22Rv1 (cell line): ENCODE data around the gene FKBP2.

Source experiments
- H3K27ac ChIP-seq: fragments of 450-650 bp; 2 replicates; pipeline ENCODE4 v1.5.1; 2017
- ZFX ChIP-seq: fragments of 450-650 bp; IDR thresholded peaks from 2 replicates; pipeline ENCODE4 v1.6.1; 2017; ENCODE audit warnings: antibody characterized with exemption, borderline replicate concordance
- TF ChIP-seq, protein P1 (sequence below): fragments of 450-650 bp; IDR thresholded peaks from 2 replicates; pipeline ENCODE4 v1.5.1; 2017; ENCODE audit warnings: mild to moderate bottlenecking

FKBP2 gene

GRCh38 chr11:64251016-64251752 lies 10.3 kb downstream of the FKBP2 start, which contains the start of gene PLCB3:
TSS of gene PLCB3 (plus strand) at chr11:64251530. CDS start at chr11:64251650, 120 bp downstream.
- H3K27ac ChIP-seq, result peak within 1 kb of the TSS; percentile 82
- no peak for TF ChIP-seq ZFX
- TF ChIP-seq, protein P1, sequence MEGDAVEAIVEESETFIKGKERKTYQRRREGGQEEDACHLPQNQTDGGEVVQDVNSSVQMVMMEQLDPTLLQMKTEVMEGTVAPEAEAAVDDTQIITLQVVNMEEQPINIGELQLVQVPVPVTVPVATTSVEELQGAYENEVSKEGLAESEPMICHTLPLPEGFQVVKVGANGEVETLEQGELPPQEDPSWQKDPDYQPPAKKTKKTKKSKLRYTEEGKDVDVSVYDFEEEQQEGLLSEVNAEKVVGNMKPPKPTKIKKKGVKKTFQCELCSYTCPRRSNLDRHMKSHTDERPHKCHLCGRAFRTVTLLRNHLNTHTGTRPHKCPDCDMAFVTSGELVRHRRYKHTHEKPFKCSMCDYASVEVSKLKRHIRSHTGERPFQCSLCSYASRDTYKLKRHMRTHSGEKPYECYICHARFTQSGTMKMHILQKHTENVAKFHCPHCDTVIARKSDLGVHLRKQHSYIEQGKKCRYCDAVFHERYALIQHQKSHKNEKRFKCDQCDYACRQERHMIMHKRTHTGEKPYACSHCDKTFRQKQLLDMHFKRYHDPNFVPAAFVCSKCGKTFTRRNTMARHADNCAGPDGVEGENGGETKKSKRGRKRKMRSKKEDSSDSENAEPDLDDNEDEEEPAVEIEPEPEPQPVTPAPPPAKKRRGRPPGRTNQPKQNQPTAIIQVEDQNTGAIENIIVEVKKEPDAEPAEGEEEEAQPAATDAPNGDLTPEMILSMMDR, result peak; percentile 96

- TF ChIP-seq ZFX, result no peak
- TF ChIP-seq, protein P1, result no peak
- peak overlapping the region; percentile 82 for H3K27ac ChIP-seq
These were observed 10.8 kb downstream of the FKBP2 start for GRCh38 chr11:64251753-64252002.

DNA sequence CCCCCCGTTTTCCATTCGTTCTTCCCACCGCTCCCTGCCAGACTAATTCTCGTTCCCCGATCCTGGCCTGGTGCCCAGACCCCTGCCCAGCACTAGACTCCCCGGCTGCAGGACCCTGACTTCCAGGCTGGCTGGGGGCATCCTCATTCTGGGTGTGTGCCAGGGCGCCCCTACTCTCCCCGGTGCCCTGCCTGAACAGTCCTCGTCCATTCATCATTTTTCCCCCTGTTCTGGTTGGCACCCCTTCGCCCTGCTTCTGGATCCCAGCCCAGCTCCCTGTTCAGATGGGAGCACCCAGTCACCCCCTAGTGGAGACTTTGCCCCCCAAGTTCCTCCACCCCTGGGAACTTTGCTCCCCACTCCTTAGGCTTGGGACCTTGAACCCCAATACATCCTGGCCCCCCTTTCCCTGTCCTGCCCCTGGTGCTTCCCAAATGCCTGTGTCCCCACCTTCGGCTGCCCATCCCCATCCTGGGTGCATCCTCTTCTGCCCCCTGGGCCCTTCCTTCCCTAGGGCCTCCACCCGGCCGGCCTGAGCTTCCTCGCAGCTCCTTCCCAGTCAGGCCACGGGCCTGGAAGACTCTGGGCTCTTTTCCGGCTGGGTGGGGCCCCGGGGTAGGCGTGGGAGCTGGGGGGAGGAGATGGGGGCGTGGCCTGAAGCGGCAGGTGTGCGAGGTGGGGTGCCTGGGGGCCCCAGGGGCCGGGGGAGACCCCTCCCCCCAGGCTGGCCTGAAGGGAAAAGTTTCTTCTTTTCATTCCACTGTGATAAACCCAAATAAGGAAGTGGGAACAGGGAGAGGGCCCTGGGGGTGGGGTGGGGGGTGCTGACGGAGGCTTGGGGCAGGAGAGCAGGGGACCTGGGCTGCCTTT lies 11.3 kb downstream of the FKBP2 start:
- peak overlapping the region; percentile 82 for H3K27ac ChIP-seq
- TF ChIP-seq, protein P1, result no peak
- TF ChIP-seq ZFX, result no peak

DNA sequence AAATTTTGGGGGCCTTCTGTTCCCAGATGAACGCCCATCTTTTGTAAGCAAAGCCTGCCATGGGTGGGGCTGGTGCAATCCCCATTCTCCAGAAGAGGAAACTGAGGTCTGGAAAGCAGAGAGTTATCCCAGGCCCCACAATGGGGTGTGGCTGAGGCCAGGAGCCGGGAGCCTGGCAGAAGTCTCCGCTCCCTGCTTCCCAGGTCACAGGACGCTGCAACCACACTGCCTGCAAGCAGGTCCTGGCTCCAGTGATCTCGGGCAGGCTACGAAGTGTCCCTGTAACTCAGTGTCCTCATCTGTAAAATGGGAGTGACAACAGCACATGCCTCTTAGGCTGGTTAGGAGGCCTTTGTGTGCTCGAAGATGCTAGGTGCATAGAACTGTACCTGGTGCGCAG lies 12.1 kb downstream of the FKBP2 start:
- peak overlapping the region; percentile 82 for H3K27ac ChIP-seq
- no peak for TF ChIP-seq ZFX
- TF ChIP-seq, protein P1, result no peak

DNA sequence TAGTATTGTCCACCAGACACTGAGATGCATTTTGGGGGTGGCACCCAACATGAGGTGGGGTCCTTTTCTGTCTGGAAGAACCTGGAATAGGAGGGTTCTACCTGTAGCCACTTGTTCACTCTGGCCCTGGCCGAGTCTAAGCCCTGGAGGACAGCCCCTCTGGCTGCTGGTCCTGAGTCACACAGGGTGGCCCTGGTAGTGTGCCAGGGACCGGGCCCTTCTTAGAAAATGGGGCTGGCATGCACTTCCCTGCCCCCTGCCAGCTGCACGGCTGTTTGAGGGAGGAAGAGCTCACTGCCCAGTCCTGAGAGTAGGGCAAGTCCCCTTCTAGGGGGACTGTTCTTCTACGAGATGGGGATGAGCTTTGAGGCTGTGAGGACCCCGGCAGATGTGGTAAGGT lies 12.6 kb downstream of the FKBP2 start:
- no peak for TF ChIP-seq ZFX
- TF ChIP-seq, protein P1, result no peak

DNA sequence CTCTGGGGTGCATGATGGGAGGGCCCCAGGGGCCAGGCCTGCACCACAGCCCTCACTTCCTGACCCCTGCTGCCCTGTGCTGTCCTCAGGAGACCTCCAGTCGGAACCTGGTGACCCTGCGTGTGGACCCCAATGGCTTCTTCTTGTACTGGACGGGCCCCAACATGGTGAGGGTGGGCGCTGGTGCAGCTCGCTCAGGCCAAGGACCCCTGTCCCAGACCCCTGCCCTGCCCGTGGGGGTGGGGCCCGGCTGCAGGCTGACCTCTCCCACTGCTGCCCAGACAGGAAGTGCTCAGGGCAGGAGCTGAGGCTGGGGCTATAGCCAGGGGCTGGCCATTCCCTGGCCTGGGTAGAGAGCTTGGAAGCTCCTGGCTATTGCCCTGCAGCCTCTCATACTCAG lies 13.4 kb downstream of the FKBP2 start:
- no peak overlapping the region for H3K27ac ChIP-seq
- TF ChIP-seq, protein P1, result no peak
- TF ChIP-seq ZFX, result no peak

More for the DNA sequence above, 12.6 kb downstream of the FKBP2 start:
- peak overlapping the region; percentile 82 for H3K27ac ChIP-seq
